Femur (tissue), 1 donor: ENCODE measurements around the gene DNAJB1.
"Not testable (repeated sequence)": the region's sequence is repeated elsewhere in the genome, so short reads cannot be mapped to it uniquely, and the experiment has no call there.

Experiments
- DNase-seq: peaks from one replicate; pipeline ENCODE4 v3.0.0-alpha.2; 2017

DNAJB1 gene

DNA sequence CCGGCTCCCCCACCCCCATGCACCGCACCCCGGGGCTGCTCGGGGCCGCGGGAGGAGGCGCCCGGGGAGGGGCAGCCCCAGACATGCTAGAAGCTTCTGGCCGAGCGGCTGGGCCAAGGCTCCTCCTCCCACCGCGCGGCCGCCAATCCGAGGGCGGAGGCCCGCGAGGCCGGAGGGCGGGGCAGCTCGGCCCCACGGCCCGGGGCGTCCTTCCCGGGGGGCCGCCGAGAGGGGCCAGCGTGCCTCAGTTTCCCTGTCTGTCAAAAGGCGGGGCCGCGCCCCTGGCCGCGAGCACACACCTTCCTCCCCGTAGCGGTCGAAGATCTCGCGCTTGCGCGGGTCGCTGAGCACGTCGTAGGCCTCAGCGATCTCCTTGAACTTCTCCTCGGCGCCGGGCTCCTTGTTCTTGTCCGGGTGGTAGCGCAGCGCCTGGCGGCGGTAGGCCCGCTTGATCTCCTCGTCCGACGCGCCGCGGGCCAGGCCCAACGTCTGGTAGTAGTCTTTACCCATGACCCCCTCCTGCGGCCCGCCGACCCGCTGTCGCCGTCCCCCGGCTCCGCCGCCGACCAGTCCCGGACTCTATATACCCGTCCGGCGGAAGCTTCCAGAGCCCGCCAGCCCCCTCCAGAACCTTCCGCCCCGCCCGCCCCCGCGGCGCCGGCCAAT lies at the start of gene DNAJB1:
Gene DNAJB1 (minus strand): TSS at position 558 of the 666 bp plus-strand sequence. CDS start 48 bp downstream, at position 510.
- peak; percentile 89 for DNase-seq

DNA sequence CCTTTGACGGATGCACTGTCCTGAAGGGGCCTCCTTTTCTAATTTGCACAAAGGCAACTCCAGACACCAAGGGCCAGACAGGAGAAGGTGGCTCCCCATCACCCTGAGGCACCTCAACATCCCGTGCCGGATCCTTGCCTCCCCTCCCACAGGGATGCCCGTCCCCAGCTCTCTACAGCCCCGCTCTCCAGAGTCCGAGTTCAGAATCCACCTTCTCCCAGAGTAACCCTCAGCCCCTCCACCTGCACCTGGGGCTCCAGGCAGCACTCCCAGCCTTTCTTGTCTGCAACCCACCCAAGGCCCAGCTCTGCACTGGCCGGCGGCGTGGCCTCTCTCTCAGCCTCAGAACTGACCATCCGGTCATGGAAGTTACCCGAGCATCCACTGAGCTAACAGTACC lies 48.9 kb upstream of the DNAJB1 start:
- DNase-seq = no peak

DNA sequence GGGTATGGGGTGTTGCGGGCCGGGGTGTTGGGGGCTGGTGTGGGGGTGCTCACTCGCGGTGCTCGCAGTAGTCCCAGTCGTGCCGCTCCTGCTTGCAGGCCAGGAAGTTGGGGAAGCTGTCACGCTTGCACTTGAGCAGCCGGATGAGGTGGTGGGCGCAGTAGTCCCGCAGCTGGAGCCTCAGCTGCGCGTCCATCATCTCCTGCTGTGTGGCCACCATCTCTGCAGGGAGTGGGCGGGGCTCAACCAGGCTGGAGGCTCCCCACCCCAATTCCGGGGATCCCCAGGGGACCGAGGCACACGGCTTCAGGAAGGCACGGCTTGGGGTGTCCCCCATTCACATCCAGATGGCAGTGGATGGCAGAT lies 48.5 kb upstream of the DNAJB1 start:
- DNase-seq = no peak

DNA sequence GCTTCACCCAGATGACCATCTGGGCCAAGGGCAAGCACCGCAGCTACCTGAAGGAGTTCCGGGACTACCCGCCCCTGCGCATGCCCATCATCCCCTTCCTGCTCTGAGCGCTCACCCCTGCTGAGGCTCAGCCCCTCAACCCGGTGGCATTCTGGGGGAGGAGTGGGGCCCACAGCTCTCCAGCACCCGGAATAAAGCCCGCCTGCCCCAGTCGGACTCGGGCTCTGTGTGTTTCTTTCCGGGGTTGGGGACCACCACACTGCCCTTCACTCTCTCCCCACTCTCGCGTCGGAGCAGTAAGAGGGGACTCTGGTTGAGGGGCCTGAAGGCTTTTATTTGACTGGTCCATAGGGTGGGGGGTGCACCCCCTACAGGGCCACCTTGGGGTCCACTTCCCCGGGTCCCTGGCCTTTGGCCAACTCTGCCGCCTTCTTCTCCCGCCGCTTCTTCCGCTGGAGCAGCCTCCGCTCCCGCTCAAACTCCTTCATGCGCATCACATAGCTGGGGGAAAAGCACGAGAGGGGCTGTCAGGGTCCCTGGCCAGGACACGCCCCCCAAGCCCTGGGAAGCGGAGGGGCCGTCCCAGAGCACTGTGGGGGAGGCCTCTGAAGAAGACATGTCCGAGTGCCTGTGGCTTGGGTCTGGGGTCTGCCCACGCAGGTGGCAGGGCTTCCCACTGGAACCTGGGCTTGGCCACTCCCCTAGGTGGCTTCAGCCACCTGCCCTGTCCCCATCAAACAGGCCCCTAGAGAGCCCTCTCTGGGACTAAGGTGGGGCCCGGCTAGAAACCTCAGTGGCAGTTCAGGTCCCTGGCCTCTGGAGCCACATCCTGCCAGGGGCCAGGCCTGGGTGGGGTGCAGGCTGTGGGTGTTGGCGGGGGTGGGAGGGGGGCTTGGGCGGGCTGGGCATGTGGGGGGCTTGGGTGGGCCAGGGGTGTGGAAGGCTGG lies 47.8 kb upstream of the DNAJB1 start:
- no peak for DNase-seq

DNA sequence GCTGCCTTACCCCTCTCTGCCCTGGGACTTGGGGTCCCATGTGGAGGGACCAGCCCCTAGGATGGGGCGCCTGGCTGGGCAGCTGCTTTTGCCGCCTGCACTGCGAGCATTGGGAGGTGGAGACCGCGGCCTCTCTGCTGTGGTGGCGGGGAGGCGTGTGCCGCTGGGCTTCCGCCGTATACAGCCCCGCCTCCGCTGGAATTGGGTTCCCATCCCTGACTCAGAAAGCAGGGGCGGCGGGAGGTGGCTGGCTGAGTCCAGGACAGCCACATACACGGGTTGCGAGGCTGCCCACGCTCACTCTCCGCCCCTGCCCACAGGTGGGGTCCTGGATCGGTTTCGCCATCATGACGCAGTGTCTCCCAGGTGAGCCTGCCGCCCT lies 47.1 kb upstream of the DNAJB1 start:
- no peak for DNase-seq

DNA sequence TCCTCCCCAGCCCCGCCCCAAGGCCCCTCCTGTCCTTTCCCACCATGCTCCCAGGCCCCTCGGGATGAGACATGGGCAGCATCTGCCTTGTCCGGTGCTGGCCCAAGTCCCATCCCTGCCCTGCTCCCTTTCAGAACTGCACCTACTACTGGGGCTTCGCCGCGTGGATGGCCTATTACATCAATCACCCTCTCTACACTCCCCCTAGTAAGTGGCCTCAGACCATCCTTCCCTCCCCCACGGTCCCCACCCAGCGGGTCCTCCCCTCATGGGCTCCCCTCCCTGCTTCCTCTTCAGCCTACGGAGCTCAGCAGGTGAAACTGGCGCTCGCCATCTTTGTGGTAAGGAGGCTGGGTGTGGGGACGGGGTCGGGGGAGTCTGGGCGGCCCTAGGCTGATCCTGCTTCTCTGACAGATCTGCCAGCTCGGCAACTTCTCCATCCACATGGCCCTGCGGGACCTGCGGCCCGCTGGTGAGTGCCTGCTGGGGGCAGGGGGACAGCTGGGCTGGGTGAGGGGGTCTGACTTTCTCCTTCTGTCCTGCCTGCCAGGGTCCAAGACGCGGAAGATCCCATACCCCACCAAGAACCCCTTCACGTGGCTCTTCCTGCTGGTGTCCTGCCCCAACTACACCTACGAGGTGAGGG lies 46.6 kb upstream of the DNAJB1 start:
- not testable (repeated sequence) for DNase-seq

DNA sequence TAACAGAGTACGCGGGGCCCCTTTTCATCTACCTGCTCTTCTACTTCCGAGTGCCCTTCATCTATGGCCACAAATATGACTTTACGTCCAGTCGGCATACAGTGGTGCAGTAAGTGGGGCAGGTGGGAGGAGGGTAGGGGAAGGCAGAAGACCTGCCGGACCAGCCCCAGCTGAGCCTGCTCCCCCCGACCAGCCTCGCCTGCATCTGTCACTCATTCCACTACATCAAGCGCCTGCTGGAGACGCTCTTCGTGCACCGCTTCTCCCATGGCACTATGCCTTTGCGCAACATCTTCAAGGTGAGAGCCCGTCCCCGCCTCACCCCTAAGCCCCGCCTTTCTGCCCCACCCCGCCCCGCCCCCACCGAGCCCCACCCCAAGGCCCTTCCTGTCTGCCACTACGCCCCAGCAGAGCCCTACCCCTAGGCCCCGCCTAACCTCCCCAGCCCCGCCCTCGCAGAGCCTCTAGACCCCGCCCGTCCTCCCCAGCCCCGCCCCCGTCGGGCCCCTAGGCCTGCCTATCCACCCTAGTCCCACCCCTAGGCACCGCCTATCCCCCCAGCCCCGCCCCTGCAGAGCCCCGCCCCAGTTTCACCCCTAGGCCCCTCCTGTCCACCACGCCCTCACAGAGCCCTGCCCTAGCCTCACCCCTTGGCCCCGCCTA lies 45.9 kb upstream of the DNAJB1 start:
- no peak for DNase-seq

DNA sequence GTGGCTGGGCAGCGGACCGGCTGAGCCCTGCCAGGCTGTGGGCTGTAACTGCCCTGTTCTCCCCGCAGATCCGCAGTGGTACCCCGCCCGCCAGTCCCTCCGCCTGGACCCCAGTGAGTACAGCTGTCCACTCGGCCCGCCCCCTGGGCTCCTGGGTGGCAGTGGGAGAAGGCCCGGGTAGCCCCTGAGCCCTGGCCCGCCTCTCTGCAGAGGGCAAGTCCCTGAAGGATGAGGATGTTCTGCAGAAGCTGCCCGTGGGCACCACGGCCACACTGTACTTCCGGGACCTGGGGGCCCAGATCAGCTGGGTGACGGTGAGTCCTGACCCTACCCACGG lies 45.4 kb upstream of the DNAJB1 start:
- DNase-seq = no peak

DNA sequence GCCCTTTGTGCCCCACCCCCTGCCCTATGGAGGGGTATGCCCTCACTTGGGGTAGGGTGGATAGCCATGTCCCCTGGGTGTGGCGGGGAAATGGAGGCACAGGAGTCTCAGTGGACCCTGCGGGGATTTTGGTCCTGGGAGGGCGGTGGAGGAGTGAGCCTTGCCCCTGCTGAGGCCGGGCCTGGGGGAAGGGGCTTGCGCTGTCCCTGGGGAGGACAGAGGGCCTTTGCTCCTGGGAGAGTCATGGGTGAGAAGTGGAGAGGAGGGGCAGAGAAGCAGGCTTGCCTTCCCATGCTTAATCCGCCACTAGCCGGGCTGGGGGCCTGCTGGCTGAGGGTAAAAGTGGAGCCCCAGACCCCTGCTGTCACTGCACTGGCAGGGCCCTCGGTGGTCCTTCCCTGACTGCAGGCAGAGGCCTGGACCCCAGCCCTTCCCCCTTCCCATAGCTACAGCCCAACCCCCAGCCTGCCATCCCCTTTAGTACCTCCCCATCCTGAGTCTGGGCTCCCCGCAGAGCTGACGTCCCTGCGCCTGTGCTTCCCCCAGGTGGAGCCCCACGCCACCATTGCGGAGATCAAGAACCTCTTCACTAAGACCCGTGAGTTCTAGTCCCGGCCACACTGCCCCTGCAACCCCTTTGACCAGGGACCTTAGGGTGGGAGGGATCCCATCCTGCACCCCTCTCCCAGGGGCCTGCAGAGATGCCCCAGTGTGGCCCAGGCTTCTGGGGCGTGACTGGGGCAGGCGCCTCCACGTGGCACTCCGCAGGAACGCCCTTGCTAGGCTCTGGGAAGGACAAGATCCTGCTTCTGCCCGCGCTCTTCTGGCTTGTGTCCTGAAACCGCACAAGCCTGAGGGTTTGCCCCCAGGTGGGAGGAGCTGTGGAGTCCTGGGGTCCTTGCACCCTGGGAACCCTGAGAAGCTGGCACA lies 44.7 kb upstream of the DNAJB1 start:
- DNase-seq = peak; percentile 41

DNA sequence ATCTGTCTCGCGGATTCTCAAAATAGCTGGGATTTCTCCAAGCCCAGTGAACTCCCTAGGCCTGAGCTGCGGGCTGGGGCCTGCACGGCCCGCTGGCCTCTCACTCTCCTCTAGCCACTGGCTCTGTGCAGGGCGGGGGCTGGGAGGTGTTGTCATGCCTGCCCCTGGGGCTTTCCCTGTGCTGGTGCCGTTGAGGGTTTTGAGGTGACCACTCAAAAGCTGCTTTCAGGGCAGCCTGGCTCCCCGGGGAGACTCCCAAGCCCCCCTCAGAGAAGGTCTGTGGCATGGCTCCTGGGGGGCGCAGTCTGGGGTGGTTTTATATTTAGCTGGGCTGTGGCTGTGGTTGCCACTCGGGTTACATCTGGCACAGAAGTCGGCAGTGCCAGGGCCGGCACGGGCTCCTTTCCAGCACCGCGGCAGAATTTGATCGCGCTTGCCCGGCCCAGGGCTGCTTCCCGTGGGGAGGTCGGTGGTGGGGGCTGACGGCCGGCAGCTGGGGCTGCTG lies 43.7 kb upstream of the DNAJB1 start:
- peak; percentile 77 for DNase-seq

DNA sequence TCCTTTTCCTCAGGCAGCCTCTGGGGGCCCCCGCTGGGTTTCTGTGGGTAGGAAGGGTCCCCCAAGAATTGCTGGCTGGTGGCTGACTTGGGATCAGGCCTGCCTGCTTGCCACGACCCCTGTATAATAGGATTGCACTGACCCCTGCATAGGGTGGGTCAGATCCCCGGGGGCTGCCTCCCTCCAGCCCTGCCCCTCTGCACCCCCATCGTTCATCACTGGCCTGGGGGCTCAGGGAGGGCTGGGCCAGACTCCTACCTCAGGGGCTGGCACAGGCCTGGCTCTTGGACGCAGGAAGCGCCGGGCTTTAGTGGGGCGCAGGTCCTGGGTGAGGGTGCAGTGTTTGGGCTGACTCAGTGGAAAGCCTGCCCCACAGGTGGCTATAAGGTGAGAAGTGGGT lies 43.1 kb upstream of the DNAJB1 start:
- no peak for DNase-seq

DNA sequence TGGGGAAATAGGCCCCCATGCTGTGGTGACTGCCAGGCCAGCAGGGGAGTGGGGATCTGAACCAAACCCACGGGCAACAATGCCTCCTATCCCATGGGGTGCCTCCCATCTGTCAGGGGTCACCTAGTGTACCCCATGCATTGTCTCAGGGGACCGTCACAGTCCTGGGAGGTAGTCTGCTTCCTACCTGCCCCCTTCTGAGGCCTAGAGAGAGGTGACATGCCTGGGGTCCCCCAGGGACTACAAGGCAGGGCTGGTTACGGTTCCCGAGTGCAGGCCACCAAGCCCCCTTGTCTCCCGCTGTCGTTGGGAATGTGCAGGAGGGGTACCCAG lies 42.5 kb upstream of the DNAJB1 start:
- no peak for DNase-seq

DNA sequence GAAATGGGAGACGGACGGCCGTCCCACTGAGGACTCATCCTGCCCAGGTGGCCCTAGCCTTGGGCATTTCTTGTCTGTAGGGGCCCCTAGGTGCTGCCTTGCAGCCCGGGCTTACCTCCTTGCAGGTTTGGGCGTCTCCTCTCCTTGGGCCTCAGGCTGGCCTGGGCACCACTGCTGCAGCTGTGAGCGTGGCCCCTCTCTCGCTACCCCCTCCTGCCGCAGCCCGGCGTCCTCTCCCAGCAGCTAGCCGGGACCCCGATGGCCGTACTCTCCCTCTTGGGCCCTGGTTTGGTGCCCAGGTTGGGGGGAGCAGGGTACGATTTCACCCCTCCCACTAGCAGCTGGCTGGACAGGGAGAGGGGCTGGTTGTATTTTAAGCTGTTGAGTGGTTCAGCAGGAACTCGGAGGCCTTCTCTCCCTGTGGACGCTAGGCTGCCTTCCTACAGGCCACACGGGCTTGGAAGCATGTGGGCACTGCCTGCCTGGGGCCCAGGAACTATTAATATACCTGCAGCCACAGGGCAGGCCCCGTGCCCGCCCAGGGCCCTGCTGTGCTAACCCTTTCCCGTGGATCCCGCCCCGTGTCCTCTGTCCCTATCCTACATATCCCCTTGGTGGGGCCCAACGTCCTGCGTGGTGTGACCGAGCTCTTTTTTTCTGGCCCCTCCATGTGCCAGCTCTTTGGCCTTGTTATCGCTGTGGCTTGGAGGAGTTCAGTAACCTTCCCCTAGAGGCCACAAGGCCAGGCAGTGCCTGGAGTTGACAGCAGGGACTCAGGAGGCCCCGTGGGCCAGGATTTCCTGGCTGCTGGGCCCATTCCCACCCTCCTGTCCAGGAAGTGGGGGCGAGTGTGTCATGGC lies 41.9 kb upstream of the DNAJB1 start:
- DNase-seq = no peak

DNA sequence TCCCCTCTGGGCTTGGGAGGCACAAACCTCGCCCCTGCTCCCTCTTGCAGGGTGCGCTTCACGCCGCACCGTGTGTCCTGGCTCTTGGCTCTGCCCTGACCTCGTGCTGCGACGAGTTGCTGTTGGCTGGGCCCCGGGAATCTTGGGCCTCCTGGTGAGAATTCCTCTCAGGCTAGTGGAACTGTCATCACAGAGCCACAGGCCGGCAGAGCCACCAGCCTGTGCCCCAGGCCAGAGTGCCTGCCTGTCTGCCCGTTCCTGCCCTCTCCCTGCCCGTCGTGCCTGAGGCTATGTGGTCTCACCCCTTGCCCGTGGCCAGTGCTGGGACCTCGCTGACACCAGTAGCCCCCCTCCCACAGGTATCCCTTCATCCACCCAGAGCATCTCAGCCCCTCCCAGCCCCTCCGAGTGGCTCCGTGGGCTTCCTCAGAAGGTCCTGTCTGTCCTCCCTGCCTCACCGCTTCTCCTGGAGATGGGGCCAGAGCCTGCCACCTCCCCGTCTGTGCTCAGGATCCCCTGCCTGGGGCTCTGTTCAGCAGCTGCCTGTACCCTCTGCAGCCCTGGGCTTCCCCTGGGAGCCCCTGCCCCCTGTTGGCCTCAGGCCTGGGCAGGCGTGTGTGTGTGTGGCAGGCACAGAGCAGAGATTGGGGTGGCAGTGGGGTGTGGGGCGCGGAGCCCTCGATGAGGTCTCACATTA lies 40.3 kb upstream of the DNAJB1 start:
- DNase-seq = no peak

DNA sequence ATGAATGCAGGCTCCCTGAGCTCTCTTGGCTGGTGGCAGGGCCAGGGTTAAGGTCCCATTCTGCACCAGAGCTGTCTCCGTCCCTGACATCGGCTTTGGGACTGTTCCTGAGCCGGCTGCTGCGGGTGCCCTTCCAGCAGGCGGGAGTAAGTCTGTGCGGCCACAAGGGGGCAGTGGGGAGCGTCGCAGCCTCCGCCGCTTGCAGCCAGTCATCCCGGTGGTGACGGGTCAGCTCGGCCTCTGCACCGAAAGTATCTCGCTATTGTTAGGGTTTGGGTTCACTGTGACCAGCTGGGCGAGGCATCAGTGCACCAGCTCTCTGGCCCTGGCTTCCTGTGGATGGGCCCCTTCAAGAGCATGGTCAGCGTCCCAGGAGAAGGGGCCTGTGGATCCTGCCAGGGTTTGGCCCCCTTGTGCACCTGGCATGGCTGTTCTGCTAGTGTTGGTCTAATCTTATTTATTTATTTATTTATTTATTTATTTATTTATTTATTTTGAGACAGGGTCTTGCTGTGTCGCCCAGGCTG lies 38.5 kb upstream of the DNAJB1 start:
- DNase-seq = peak; percentile 84

DNA sequence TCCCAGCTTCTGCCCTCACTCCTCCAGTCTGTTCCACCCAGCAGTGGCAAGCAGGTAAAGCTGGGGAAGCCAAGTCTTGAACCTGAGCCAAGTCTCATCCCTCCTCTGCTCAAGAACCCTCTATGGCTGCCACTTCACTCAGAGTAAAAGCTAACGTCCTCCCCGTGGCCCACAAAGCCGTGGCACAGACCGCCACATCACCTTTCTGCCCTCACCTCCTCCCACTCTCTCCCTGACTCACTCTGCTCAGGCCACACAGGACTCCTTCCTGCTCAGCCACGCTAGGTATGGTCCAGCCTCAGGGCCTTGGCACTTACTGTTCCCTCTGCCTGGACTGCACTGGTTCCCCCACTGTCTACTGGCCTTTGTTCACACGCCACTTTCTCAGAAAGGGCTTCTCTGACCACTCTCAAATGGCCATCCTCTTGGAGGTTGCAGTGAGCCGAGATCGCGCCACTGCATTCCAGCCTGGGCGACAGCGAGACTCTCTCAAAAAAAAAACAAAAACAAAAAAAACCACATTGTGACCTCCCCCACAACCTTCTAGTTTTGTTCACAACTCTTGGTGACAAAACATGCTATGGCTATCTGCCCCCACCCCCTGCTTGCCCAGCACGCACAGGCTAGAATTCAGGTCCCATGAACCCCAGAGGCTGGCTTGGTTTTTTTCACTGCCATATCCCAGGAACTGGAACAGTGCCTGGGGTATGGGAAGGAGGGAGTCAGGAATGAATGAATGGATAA lies 37.9 kb upstream of the DNAJB1 start:
- no peak for DNase-seq

DNA sequence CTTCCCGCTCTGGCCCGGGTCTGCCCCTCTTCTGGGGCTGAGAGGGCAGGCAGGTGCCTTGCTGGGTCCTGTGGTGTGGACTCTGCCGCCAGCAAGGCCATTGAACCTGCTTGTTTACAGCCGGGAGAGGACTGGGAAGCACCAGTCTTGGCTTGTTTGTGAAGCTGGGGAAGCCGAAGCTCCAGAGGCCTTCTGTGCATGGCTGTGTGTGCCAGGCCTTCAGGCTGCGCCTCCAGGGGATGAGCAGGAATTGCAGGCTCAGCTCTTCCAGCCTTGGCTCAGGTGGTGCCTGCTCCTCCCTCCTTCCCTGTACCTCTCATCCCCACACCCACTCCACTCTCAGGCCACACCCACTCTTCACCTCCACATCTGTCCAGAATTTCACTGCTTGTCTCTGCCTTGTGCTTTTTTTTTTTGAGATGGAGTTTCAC lies 36.2 kb upstream of the DNAJB1 start:
- no peak for DNase-seq

DNA sequence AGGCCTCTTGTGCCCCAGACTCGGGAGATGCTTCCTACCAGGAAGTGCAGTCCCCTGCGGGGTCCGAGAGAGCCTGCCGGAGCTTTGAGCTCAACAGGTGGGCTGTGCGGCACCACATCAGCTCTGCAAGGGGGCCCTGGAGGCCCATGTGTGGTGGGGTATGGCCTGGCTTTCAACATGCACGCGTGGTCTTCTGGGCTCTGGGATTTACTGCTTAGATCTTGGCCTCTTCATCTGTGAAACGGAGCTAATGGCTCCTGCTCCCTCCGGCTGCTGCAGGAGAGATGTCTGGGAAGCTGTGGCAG lies 35.7 kb upstream of the DNAJB1 start:
- DNase-seq = no peak
